NCI-H1105 (cell line): ENCODE data around the gene DEPDC7.
"Not testable (repeated sequence)": the region's sequence is repeated elsewhere in the genome, so short reads cannot be mapped to it uniquely, and the experiment has no call there.

Experiments used
- DNase-seq: peaks from one replicate; lab custom pipeline; 2025; lab: John Stamatoyannopoulos, UW

DEPDC7 gene

GRCh38 chr11:33015621-33016551, at the start of gene DEPDC7:
TSS of gene DEPDC7 (plus strand) at chr11:33015878. CDS start at chr11:33015956, 78 bp downstream.
- DNase-seq: peak; percentile 91

DNA sequence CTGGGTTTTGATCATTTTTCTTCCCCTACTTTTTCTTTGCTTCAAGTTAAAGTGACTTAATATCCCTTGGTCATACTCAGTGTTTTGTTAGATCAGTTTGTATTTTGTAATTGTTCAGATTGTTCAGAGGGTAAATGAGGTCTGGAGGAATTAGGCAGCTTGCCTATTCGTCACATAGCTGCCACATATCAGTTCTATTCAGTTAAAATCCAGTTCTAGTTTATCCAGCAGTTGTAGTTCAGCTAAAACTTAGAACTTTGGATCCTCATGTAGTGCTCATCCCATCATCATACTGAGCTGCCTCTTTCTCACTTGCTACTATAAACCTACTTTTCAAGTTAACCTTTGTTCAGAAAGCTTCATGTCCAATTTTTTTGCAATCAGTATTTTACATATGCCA, 47.1 kb upstream of the DEPDC7 start:
- DNase-seq: no peak

DNA sequence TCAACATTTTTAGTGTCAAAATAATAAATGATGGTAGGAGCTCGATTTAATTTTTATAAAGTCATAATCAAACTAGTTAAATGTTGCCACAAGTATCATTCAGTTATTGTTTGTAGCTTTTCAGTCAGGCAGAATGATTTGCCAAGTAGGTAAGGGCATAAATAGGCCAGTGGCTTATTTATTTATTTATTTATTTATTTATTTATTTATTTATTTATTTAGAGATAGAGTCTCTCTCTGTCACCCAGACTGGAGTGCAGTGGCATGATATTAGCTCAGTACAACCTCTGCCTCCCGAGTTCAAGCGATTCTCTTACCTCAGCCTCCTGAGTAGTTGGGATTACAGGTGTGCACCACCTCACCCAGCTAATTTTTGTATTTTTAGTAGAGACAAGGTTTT, 43.4 kb upstream of the DEPDC7 start:
- not testable (repeated sequence) for DNase-seq

DNA sequence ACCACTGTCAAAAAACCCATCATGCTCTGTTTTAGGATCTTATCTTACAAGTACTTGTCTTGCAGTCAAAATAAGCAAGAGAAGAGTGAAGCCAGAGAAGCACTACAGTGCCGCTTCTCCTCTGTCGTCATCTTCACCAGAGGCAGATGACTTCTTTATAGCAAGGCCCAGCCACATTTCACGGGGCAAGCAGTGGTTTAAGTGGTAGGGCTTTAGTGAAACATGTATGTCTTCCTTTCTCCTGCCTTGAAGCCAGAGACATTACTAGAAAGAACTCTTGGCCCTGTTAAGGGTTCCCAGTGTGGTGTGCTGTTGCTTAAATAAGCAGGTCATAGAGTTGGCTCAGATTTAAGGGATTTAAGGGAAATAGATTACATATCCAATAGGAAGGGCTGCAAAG, 42.9 kb upstream of the DEPDC7 start:
- DNase-seq: no peak

- no peak for DNase-seq
Measured at GRCh38 chr11:32982626-32983025, 33.1 kb upstream of the DEPDC7 start.

DNA sequence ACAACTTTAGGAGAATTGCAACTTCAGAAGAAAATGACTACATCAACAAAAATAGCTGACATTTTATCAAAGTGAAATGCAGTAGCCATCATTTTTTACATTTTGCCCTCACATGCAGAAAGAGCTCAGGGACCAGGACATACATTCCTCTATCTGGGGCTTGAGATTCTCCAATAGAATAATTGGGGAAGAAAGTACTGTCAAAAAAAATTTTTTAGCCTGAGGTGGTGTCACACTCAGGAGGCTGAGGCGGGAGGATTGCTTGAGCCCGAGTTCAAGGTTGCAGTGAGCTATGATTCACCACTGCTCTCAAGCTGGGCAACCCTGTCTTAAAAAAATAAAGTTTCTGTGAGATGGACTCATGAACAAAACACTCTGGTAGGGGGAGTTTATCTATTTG, 32.2 kb upstream of the DEPDC7 start:
- no peak for DNase-seq

DNA sequence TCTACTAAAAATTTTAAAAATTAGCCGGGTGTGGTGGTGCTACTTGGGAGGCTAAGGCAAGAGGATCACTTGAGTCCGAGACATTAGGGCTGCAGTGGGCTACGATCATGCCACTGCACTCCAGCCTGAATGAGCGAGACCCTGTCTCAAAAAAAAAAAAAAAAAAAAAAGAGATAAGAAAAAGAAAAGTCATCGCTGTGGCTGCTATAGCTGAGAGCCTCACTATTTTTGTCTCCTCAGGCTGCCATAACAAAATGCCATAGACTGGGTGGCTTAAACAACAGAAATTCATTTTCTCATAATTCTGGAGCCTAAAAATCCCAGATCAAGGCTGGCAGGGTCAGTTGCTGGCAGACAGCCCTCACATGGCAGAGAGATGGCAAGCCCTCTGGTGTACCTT, 30.1 kb upstream of the DEPDC7 start:
- no peak for DNase-seq

DNA sequence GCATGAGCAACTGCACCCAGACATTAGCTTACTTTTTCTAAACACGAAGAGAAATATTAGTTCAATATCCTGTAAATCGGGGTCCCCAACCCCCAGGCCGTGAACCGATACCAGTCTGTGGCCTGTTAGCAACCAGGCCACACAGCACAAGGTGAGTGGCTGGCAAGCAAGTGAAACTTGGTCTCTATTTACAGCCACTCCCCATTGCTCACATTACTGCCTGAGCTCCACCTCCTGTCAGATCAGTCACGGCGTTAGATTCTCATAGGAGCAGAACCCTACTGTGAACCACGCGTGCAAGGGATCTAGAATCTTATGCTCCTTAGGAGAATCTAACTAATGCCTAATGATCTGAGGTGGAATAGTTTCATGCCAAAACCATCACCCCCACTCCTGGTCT, 27.8 kb upstream of the DEPDC7 start:
- DNase-seq: no peak

- no peak for DNase-seq
Measured at GRCh38 chr11:32990481-32990880, 25.2 kb upstream of the DEPDC7 start.

DNA sequence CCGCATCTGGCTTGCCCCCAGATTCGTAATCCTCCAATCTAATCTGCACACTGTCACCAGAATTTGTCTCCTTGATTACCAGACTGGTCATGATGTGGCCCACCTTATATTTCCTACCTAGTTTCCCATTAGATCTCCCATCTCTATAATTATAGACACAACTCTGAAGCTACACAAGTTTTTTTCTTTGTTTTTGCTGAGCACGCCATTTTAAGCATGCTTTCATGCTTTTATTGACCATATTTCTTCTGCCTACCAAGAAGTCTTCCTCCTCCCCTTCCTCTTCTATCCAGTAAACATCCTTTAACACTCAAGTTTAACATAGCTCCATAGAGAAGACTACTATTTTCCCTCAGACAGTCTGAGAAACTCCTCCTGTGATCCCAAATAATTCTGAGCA, 24.3 kb upstream of the DEPDC7 start:
- DNase-seq: no peak

GRCh38 chr11:32991898-32992297, 23.8 kb upstream of the DEPDC7 start:
- DNase-seq: no peak

- no peak for DNase-seq
Measured at GRCh38 chr11:33000181-33000580, 15.5 kb upstream of the DEPDC7 start.

GRCh38 chr11:33001281-33001680, 14.4 kb upstream of the DEPDC7 start:
- DNase-seq: no peak

DNA sequence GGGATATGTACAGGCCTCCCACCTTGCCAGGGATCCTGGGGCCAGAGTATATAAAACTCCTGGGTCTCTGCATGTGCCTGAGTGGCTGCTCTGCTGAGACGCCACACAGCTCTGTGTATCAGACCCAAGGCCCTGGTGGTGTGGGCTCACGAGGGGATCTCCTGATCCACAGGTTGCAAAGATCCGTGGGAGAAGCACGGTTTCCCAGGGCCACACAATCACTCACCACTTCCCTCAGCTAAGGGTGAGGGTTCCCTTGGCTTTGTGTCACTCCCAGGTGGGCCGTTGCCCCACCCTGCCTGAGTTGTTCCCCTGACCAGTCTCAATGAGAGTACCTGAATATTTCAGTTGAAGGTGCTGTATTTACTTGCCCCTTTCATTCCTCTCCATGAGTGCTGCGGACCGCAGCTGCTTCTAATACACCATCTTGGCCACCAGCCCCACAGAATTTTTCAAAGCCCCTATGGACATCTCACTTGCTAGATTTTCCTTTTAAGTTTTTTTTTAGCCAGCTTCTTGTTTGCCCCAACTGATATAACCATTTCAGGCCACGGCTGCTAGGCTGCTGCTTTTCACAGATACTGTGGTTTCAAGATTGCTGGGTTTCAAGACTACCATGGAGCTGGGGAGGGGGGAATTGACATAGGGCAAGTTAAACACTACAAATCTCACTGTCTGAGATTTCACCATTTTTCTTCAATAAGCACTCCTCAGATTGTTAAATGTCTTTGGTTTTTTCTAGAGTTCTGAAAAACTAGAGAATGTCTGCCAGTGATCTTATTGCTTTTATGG, 13.7 kb upstream of the DEPDC7 start:
- DNase-seq: no peak

DNA sequence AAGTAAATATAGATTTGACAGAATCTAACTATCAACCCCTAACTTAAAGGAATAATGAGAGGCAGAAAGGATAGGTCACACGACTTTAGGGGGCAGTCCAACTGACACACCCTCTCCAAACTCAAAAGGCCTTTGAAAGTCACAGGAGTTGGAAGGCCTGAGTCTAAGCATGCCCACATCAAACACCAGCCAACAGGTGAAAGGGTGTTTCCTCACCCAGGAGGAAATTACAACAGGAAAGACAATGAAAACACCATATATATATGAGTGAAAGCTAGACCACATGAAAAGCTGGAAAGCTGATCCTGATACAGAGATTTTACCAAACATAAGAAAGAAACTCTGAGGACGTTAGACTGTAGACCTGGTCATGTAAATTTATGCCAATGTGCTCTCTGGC, 10.5 kb upstream of the DEPDC7 start:
- DNase-seq: no peak

DNA sequence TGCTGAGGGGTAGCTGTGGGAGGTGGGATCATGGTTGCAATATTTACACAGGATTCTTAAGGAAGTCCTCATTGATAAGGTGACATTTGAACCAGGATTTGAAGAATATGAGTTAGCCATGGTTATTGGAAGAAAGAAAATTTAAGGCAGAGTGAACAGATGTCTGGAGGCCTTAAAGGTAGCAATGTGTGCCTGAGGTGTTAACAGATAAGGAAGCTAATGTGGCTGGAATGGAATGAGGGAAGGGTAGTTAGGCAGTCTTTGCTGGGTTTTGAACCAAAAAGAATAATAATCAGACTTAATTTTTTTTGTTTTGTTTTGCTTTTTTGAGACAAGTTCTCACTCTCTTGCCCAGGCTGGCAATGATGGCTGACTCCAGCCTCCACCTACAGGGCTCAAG, 9.7 kb upstream of the DEPDC7 start:
- DNase-seq: no peak

DNA sequence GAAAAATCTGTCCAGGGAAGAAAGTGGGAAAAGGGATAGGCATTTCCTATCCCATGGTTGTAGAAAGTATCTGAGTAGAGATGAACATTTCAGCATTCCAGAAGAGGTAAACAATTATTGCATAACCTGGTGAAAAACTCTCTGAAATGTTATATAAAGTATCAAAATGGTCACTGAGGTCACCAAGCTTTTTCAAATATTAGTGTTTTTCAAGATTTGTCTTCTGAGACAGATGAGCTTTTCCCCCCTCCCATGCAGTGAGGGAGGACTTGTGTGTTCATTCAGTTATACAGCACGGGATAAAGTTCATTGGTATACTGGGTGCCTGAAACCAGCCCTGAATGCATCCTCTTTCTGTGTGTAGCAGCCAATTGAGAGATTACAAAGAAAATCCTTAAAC, 1.9 kb upstream of the DEPDC7 start:
- DNase-seq: no peak

DNA sequence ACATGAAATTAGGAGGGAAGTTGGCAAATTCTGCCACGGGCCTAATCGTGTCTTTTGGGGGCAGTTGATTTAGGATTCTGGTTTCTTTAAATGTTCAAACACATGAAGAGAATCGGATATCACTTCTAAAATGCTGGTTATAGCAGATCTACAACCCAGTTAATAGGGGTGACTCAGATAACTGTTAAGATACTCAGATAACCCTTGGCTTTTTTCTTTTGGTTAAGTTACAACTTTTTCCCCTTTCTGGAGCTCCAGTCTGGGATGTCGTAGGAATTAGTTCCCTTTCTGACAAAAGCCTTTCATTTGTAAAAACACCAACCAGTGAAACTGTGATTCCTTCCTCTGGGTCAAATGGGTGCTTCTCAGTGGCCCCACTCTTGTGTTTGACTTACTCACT, 976 bp downstream of the DEPDC7 start:
- DNase-seq: no peak

- no peak for DNase-seq
Measured at GRCh38 chr11:33017478-33017877, 1.8 kb downstream of the DEPDC7 start.

GRCh38 chr11:33017965-33018364, 2.3 kb downstream of the DEPDC7 start:
- no peak for DNase-seq

GRCh38 chr11:33018840-33019239, 3.2 kb downstream of the DEPDC7 start:
- DNase-seq: no peak

GRCh38 chr11:33021501-33021900, 5.8 kb downstream of the DEPDC7 start:
- DNase-seq: no peak

DNA sequence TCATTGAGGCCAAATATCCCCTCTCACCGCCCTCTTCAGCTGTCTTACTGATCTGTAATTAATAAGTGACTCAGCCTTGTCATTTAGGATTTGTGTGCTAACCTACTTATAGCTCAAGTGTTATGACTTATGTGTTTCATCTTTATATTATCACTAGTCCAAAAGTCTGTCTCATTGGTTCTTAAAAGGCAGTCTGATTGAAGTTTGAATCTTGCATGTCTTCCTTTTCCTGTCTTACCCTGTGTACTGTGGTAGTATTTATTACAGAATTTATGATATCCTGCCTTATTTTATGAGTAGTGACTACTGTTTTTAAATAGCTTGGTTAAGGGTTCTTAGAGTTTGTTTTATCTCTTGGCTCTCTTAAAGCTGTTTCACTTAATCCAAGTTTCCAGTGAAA, 6.3 kb downstream of the DEPDC7 start:
- no peak for DNase-seq
